Measurements from ENCODE around the gene SLC38A9. TPM values are rescaled to one million over a fixed set of nuclear protein-coding genes. Genes with fewer than 3 reads are reported as not detected.

Gene SLC38A9
- total and polyA plus RNA-seq, 2 donors (not counting 1 experiment from before 2014, with no cell fraction given) = 23.4 to 36.3 TPM

GRCh38 chr5:55584398-55585205 lies 127.5 kb downstream of the SLC38A9 start:
- Mint-ChIP-seq H3K9me3 (ENCODE audit: insufficient read depth) (no peaks in the 10 kb centered on the region), H3K27me3 (no peaks in the 10 kb centered on the region), H3K4me1 (peaks cover 8% of the 10 kb centered on the region), H3K4me3 (no peak overlapping the region), H3K27ac (no peak overlapping the region)
- Histone ChIP-seq H3K9me3 (ENCODE audit: control extremely low read depth in 1 of 3, control insufficient read depth in 2 of 3, insufficient read depth in 1 of 3, low read length in 2 of 3) (no peaks in the 10 kb centered on the region), H4K20me1 (ENCODE audit: control insufficient read depth, insufficient read depth, low read length, poor library complexity, severe bottlenecking) (no peaks in the 10 kb centered on the region), H2AFZ (ENCODE audit: insufficient read depth, low read depth, low read length, poor library complexity, severe bottlenecking) (no peak overlapping the region), H3K27me3 (replicated peaks in 1 of 4; ENCODE audit: control extremely low read depth in 1 of 4, control insufficient read depth in 3 of 4, insufficient read depth in 4 of 4, low read length in 3 of 4) (no peaks in the 10 kb centered on the region), H3K27ac (ENCODE audit: low read length in 2 of 2) (no peak overlapping the region), H3K4me1 (ENCODE audit: control insufficient read depth in 2 of 2, insufficient read depth in 2 of 2, low read length in 2 of 2) (peaks cover 3 to 4% of the 10 kb centered on the region in 2 donors), H3K79me2 (ENCODE audit: control insufficient read depth, insufficient read depth, low read length) (no peaks in the 10 kb centered on the region), H3K36me3 (replicated peaks in 1 of 2; ENCODE audit: control extremely low read depth in 1 of 2, control insufficient read depth in 1 of 2, extremely low read depth in 1 of 2, insufficient read depth in 2 of 2, low read length in 1 of 2) (no peaks in the 10 kb centered on the region), H3K9ac (ENCODE audit: low read length) (no peak overlapping the region), H3K4me3 (ENCODE audit: control extremely low read depth in 1 of 5, extremely low read depth in 1 of 5, insufficient read depth in 1 of 5, low read depth in 2 of 5, low read length in 4 of 5) (no peak overlapping the region), H3K4me2 (replicated peaks; ENCODE audit: low read depth, low read length, poor library complexity, severe bottlenecking) (no peak overlapping the region)
- ChIA-PET CTCF (no interaction called here), POLR2A (no interaction called here)
- DNase-seq (no peak), ATAC-seq (ENCODE audit: low read depth) (no peak)
- no CpG with 5 or more reads among the region's 3 CpGs for WGBS (ENCODE audit: insufficient coverage)
- TF ChIP-seq CTCF (IDR thresholded peaks at IDR 0.05) (no peak), EZH2 (IDR thresholded peaks at IDR 0.05; ENCODE audit: borderline replicate concordance, insufficient read depth, low read depth, low read length, poor library complexity, severe bottlenecking) (no peak)
- intact Hi-C loops (cut with micrococcal nuclease) = no loop called here

- no peaks in the 10 kb centered on the region for H3K9me3 ChIP-seq (ENCODE audit: control extremely low read depth in 1 of 3, control insufficient read depth in 2 of 3, insufficient read depth in 1 of 3, low read length in 2 of 3)
- no peaks in the 10 kb centered on the region for H3K27me3 ChIP-seq (replicated peaks in 1 of 4; ENCODE audit: control extremely low read depth in 1 of 4, control insufficient read depth in 3 of 4, insufficient read depth in 4 of 4, low read length in 3 of 4)
- no peak overlapping the region for H3K4me3 ChIP-seq (ENCODE audit: control extremely low read depth in 1 of 5, extremely low read depth in 1 of 5, insufficient read depth in 1 of 5, low read depth in 2 of 5, low read length in 4 of 5)
- H3K36me3 ChIP-seq (replicated peaks in 1 of 2; ENCODE audit: control extremely low read depth in 1 of 2, control insufficient read depth in 1 of 2, extremely low read depth in 1 of 2, insufficient read depth in 2 of 2, low read length in 1 of 2) = no peaks in the 10 kb centered on the region
- Mint-ChIP-seq H3K27ac (no peak overlapping the region), H3K9me3 (ENCODE audit: insufficient read depth) (no peaks in the 10 kb centered on the region), H3K4me3 (no peak overlapping the region), H3K4me1 (peaks cover 8% of the 10 kb centered on the region), H3K27me3 (no peaks in the 10 kb centered on the region)
- POLR2A ChIA-PET = no interaction called here
- H3K4me2 ChIP-seq (replicated peaks; ENCODE audit: low read depth, low read length, poor library complexity, severe bottlenecking) = no peak overlapping the region
- CTCF ChIA-PET = no interaction called here
- H4K20me1 ChIP-seq (ENCODE audit: control insufficient read depth, insufficient read depth, low read length, poor library complexity, severe bottlenecking) = no peaks in the 10 kb centered on the region
- no peak for DNase-seq
- no peak overlapping the region for H3K9ac ChIP-seq (ENCODE audit: low read length)
- H2AFZ ChIP-seq (ENCODE audit: insufficient read depth, low read depth, low read length, poor library complexity, severe bottlenecking) = no peak overlapping the region
- no peaks in the 10 kb centered on the region for H3K79me2 ChIP-seq (ENCODE audit: control insufficient read depth, insufficient read depth, low read length)
- no peak for ATAC-seq (ENCODE audit: low read depth)
- H3K4me1 ChIP-seq (ENCODE audit: control insufficient read depth in 2 of 2, insufficient read depth in 2 of 2, low read length in 2 of 2) = peaks cover 3 to 4% of the 10 kb centered on the region in 2 donors
- TF ChIP-seq CTCF (IDR thresholded peaks at IDR 0.05) = no peak
- no peak for TF ChIP-seq EZH2 (IDR thresholded peaks at IDR 0.05; ENCODE audit: borderline replicate concordance, insufficient read depth, low read depth, low read length, poor library complexity, severe bottlenecking)
- H3K27ac ChIP-seq (ENCODE audit: low read length in 2 of 2) = no peak overlapping the region
- intact Hi-C loops (cut with micrococcal nuclease) = no loop called here
- WGBS (ENCODE audit: insufficient coverage) = 93% methylated on average over 6 of the region's 9 CpGs
Observed at GRCh38 chr5:55583578-55583977, 128.5 kb downstream of the SLC38A9 start.

Data from B cell (primary cell).